Smooth muscle cell (in vitro differentiated cells): ENCODE results near the gene MACROD2. TPM values are rescaled to one million over a fixed set of nuclear protein-coding genes. Genes with fewer than 3 reads are reported as not detected.
A peak's percentile ranks its signal among the peaks of the same experiment; 100 is the strongest.

ENCODE experiments used
- DNase-seq: peaks from one replicate; lab custom pipeline; 2025; ENCODE audit not compliant: unreplicated experiment; lab: John Stamatoyannopoulos, UW
- H2AFZ ChIP-seq: fragments of 200-600 bp; sonication (generic); 2 replicates; pipeline ENCODE4 v1.6.0; 2016; ENCODE audit warnings: antibody characterized with exemption, low read depth, mild to moderate bottlenecking
- H3F3A ChIP-seq: fragments of 200-600 bp; sonication (generic); 2 replicates; pipeline ENCODE4 v1.6.0; 2017; ENCODE audit warnings: antibody characterized with exemption, low read depth
- H3K27ac ChIP-seq: fragments of 200-600 bp; sonication (generic); 2 replicates; pipeline ENCODE4 v1.5.1; 2016; ENCODE audit warnings: low read depth, mild to moderate bottlenecking
- H3K27me3 ChIP-seq: fragments of 200-600 bp; sonication (generic); 2 replicates; pipeline ENCODE4 v1.6.1; 2016; ENCODE audit warnings: low read depth, mild to moderate bottlenecking
- H3K36me3 ChIP-seq: fragments of 200-600 bp; sonication (generic); 2 replicates; pipeline ENCODE4 v1.5.1; 2016; ENCODE audit warnings: low read depth
- H3K4me1 ChIP-seq: fragments of 200-600 bp; sonication (generic); 2 replicates; pipeline ENCODE4 v1.5.1; 2016; ENCODE audit warnings: low read depth
- H3K4me2 ChIP-seq: fragments of 200-600 bp; sonication (generic); 2 replicates; pipeline ENCODE4 v1.6.0; 2016; ENCODE audit warnings: mild to moderate bottlenecking
- H3K4me3 ChIP-seq: fragments of 200-600 bp; sonication (generic); 2 replicates; pipeline ENCODE4 v1.5.1; 2016; ENCODE audit warnings: mild to moderate bottlenecking
- H3K79me2 ChIP-seq: fragments of 200-600 bp; sonication (generic); 2 replicates; pipeline ENCODE4 v1.6.0; 2016; ENCODE audit warnings: low read depth, mild to moderate bottlenecking
- H3K9ac ChIP-seq: fragments of 200-600 bp; sonication (generic); 2 replicates; pipeline ENCODE4 v1.6.0; 2016; ENCODE audit warnings: low read depth
- H3K9me3 ChIP-seq: fragments of 200-600 bp; sonication (generic); replicated peaks from 2 replicates; pipeline ENCODE4 v1.5.1; 2016; ENCODE audit warnings: low read depth
- H4K20me1 ChIP-seq: fragments of 200-600 bp; sonication (generic); 2 replicates; pipeline ENCODE4 v1.6.0; 2016; ENCODE audit warnings: low read depth
- CTCF ChIP-seq: fragments of 200-600 bp; sonication (generic); IDR thresholded peaks from 2 replicates; pipeline ENCODE4 v1.5.1; 2017; ENCODE audit warnings: borderline replicate concordance, mild to moderate bottlenecking, antibody characterized with exemption; ENCODE audit not compliant: insufficient read depth, poor library complexity, severe bottlenecking
- WGBS: methylation state at CpG from one replicate; pipeline ENCODE4 v1.1.7; 2016; ENCODE audit warnings: low lambda C conversion rate; 5-methylcytosine and 5-hydroxymethylcytosine counted together
- polyA plus RNA-seq: library from polyadenylated mRNA; unstranded; fragments of >200 nt; fragmentation: Nextera tagmentation; extraction: Ambion mirVana; gene quantifications from 2 replicates; pipeline ENCODE4 v1.2.1, GENCODE V29; 2016
- total RNA-seq: library from RNA; depleted of rRNA; stranded (reverse); fragments of >200 nt; gene quantifications from 2 replicates; pipeline ENCODE4 v1.2.3, GENCODE V29; 2014

Gene MACROD2
- total and polyA plus RNA-seq, 2 experiments from 2014 or later, result 0.04 to 0.32 TPM

- no peak for DNase-seq
- TF ChIP-seq CTCF, result no peak
- Histone ChIP-seq H3K79me2 (no peaks in the 10 kb centered on the region), H4K20me1 (no peaks in the 10 kb centered on the region), H3K27ac (no peak overlapping the region), H3K27me3 (no peaks in the 10 kb centered on the region), H3K4me1 (peaks cover 9% of the 10 kb centered on the region), H2AFZ (no peak overlapping the region), H3K4me2 (no peak overlapping the region), H3F3A (peaks cover 8% of the 10 kb centered on the region), H3K36me3 (no peaks in the 10 kb centered on the region), H3K9ac (no peak overlapping the region), H3K4me3 (no peak overlapping the region), H3K9me3 (no peaks in the 10 kb centered on the region)
- WGBS, result 79% methylated on average over 1 of the region's 1 CpG
Measured at GRCh38 chr20:14950633-14951032, 955.3 kb downstream of the MACROD2 start.

- Histone ChIP-seq H3K9ac (no peak overlapping the region), H3K79me2 (no peaks in the 10 kb centered on the region), H3K27me3 (no peaks in the 10 kb centered on the region), H3K4me2 (peak overlapping the region; percentile 77), H3F3A (peaks cover 8% of the 10 kb centered on the region), H3K4me3 (no peak overlapping the region), H4K20me1 (no peaks in the 10 kb centered on the region), H2AFZ (no peak overlapping the region), H3K36me3 (no peaks in the 10 kb centered on the region), H3K4me1 (peaks cover 9% of the 10 kb centered on the region), H3K9me3 (no peaks in the 10 kb centered on the region), H3K27ac (peak overlapping the region; percentile 84)
- TF ChIP-seq CTCF, result no peak
- WGBS, result 79% methylated on average over 1 of the region's 1 CpG
- no peak for DNase-seq
Measured at GRCh38 chr20:14951105-14951504, 955.8 kb downstream of the MACROD2 start.

GRCh38 chr20:14951707-14952418 is 956.5 kb downstream of the MACROD2 start:
- Histone ChIP-seq H3K4me1 (peaks cover 9% of the 10 kb centered on the region), H2AFZ (peak overlapping the region; percentile 73), H3K4me2 (peak overlapping the region; percentile 77), H4K20me1 (no peaks in the 10 kb centered on the region), H3K4me3 (no peak overlapping the region), H3K27me3 (no peaks in the 10 kb centered on the region), H3F3A (peaks cover 8% of the 10 kb centered on the region), H3K9me3 (no peaks in the 10 kb centered on the region), H3K9ac (no peak overlapping the region), H3K79me2 (no peaks in the 10 kb centered on the region), H3K36me3 (no peaks in the 10 kb centered on the region), H3K27ac (peak overlapping the region; percentile 84)
- no peak for TF ChIP-seq CTCF
- 59% methylated on average over 3 of the region's 3 CpGs for WGBS
- no peak for DNase-seq

GRCh38 chr20:14953736-14954135 is 958.4 kb downstream of the MACROD2 start:
- Histone ChIP-seq H3K4me1 (peaks cover 9% of the 10 kb centered on the region), H2AFZ (no peak overlapping the region), H4K20me1 (no peaks in the 10 kb centered on the region), H3K36me3 (no peaks in the 10 kb centered on the region), H3K9ac (no peak overlapping the region), H3K27ac (no peak overlapping the region), H3K79me2 (no peaks in the 10 kb centered on the region), H3F3A (peaks cover 8% of the 10 kb centered on the region), H3K4me2 (no peak overlapping the region), H3K4me3 (no peak overlapping the region), H3K9me3 (no peaks in the 10 kb centered on the region), H3K27me3 (no peaks in the 10 kb centered on the region)
- WGBS, result 91% methylated on average over 2 of the region's 2 CpGs
- no peak for TF ChIP-seq CTCF
- DNase-seq, result no peak
